Neural cell (in vitro differentiated cells): ENCODE data around the gene MRPL10. TPM values are rescaled to one million over a fixed set of nuclear protein-coding genes. Genes with fewer than 3 reads are reported as not detected.

Source experiments
- H2AFZ ChIP-seq: fragments of 200-600, 300-800 bp; sonication (generic), shearing (Covaris generic); 2 replicates; pipeline ENCODE4 v1.6.0; 2014; ENCODE audit warnings: low read depth, mild to moderate bottlenecking, antibody characterized with exemption, low read length, moderate library complexity
- H3F3A ChIP-seq: fragments of 200-600 bp; shearing (Covaris generic); 2 replicates; pipeline ENCODE4 v1.6.1; 2016; ENCODE audit warnings: mild to moderate bottlenecking, moderate library complexity, mixed read lengths, antibody characterized with exemption, low read length; ENCODE audit not compliant: insufficient read depth, poor library complexity, severe bottlenecking
- H3K27ac ChIP-seq: fragments of 200-600, 300-800 bp; sonication (generic), shearing (Covaris generic); 2 replicates; pipeline ENCODE4 v1.5.1; 2014; ENCODE audit warnings: mild to moderate bottlenecking, low read length, moderate library complexity
- H3K27me3 ChIP-seq: fragments of 300-800, 200-600 bp; sonication (generic), shearing (Covaris generic); 2 replicates; pipeline ENCODE4 v1.6.0; 2014; ENCODE audit warnings: mild to moderate bottlenecking, low read depth, low read length, moderate library complexity; ENCODE audit not compliant: insufficient read depth
- H3K36me3 ChIP-seq: fragments of 300-800, 200-600 bp; sonication (generic), shearing (Covaris generic); 2 replicates; pipeline ENCODE4 v1.5.1; 2014; ENCODE audit warnings: mild to moderate bottlenecking, antibody characterized with exemption, low read length, moderate library complexity; ENCODE audit not compliant: insufficient read depth
- H3K4me2 ChIP-seq: fragments of 300-800, 200-600 bp; sonication (generic), shearing (Covaris generic); 2 replicates; pipeline ENCODE4 v1.6.0; 2014; ENCODE audit warnings: mild to moderate bottlenecking, low read length
- H3K4me3 ChIP-seq: fragments of 300-800, 200-600 bp; sonication (generic), shearing (Covaris generic); 2 replicates; pipeline ENCODE4 v1.5.1; 2014; ENCODE audit warnings: mild to moderate bottlenecking, low read length, moderate library complexity
- H3K79me2 ChIP-seq: fragments of 200-600 bp; shearing (Covaris generic); replicated peaks from 2 replicates; pipeline ENCODE4 v1.6.0; 2014; ENCODE audit warnings: mild to moderate bottlenecking, low read length, moderate library complexity; ENCODE audit not compliant: insufficient read depth
- H3K9ac ChIP-seq: fragments of 300-800, 200-600 bp; sonication (generic), shearing (Covaris generic); 2 replicates; pipeline ENCODE4 v1.6.1; 2016; ENCODE audit warnings: mild to moderate bottlenecking, low read length, mixed read lengths
- H3K9me2 ChIP-seq: fragments of 200-600 bp; shearing (Covaris generic); 2 replicates; pipeline ENCODE4 v1.6.1; 2016; ENCODE audit warnings: mild to moderate bottlenecking, low read length, mixed read lengths; ENCODE audit not compliant: insufficient read depth
- H3K9me3 ChIP-seq: fragments of 200-600, 300-800 bp; sonication (generic), shearing (Covaris generic); 2 replicates; pipeline ENCODE4 v1.6.1; 2016; ENCODE audit warnings: mild to moderate bottlenecking, mixed run types, low read length, moderate library complexity, mixed read lengths
- H4K20me1 ChIP-seq: fragments of 200-600 bp; shearing (Covaris generic); 2 replicates; pipeline ENCODE4 v1.6.1; 2016; ENCODE audit warnings: mild to moderate bottlenecking, mixed run types; ENCODE audit not compliant: insufficient read depth
- CTCF ChIP-seq: fragments of 450-650 bp; IDR thresholded peaks from 2 replicates; pipeline ENCODE4 v1.5.1; 2014; ENCODE audit warnings: antibody characterized with exemption, mild to moderate bottlenecking, moderate library complexity; ENCODE audit not compliant: poor library complexity, severe bottlenecking
- EP300 ChIP-seq: fragments of 450-650 bp; conservative IDR thresholded peaks from 2 replicates; pipeline ENCODE4 v1.6.1; 2014; ENCODE audit warnings: antibody characterized with exemption, mild to moderate bottlenecking, moderate library complexity; ENCODE audit not compliant: poor library complexity, severe bottlenecking
- EZH2 ChIP-seq: fragments of 200-600, 300-800 bp; shearing (Covaris generic), sonication (generic); IDR thresholded peaks from 2 replicates; pipeline ENCODE4 v1.6.1; 2014; ENCODE audit warnings: antibody characterized with exemption, low read length, borderline replicate concordance, mild to moderate bottlenecking; ENCODE audit not compliant: insufficient read depth, poor library complexity, severe bottlenecking
- MXI1 ChIP-seq: fragments of 450-650 bp; conservative IDR thresholded peaks from 2 replicates; pipeline ENCODE4 v1.6.1; 2014; ENCODE audit warnings: antibody characterized with exemption, mild to moderate bottlenecking; ENCODE audit not compliant: poor library complexity, severe bottlenecking
- POLR2AphosphoS5 ChIP-seq: IDR thresholded peaks from 2 replicates; pipeline ENCODE4 v1.6.1; 2012
- RAD21 ChIP-seq: fragments of 450-650 bp; conservative IDR thresholded peaks from 2 replicates; pipeline ENCODE4 v1.6.1; 2014; ENCODE audit warnings: antibody characterized with exemption, mild to moderate bottlenecking, moderate library complexity
- SMC3 ChIP-seq: fragments of 450-650 bp; conservative IDR thresholded peaks from 2 replicates; pipeline ENCODE4 v1.6.1; 2014; ENCODE audit warnings: antibody characterized with exemption, mild to moderate bottlenecking, moderate library complexity; ENCODE audit not compliant: poor library complexity
- TAF1 ChIP-seq: IDR thresholded peaks from 2 replicates; pipeline ENCODE4 v1.6.1; 2012; ENCODE audit warnings: low read depth
- polyA plus RNA-seq: library from polyadenylated mRNA; depleted of rRNA; stranded (reverse); fragments of >200 nt; gene quantifications from 2 replicates; pipeline ENCODE4 v1.2.3, GENCODE V29; 2014
- TF ChIP-seq, protein P1 (sequence below): IDR thresholded peaks from 2 replicates; pipeline ENCODE4 v1.6.1; 2012; ENCODE audit warnings: borderline replicate concordance

MRPL10 gene
- polyA plus RNA-seq, 1 donor from 2014 or later = 34.2 TPM

GRCh38 chr17:47803201-47803600, 28.1 kb downstream of the MRPL10 start:
- TF ChIP-seq TAF1 (no peak), RAD21 (no peak), CTCF (no peak), POLR2AphosphoS5 (no peak), SMC3 (no peak), EP300 (no peak), MXI1 (no peak), EZH2 (no peak)
- TF ChIP-seq, protein P1, sequence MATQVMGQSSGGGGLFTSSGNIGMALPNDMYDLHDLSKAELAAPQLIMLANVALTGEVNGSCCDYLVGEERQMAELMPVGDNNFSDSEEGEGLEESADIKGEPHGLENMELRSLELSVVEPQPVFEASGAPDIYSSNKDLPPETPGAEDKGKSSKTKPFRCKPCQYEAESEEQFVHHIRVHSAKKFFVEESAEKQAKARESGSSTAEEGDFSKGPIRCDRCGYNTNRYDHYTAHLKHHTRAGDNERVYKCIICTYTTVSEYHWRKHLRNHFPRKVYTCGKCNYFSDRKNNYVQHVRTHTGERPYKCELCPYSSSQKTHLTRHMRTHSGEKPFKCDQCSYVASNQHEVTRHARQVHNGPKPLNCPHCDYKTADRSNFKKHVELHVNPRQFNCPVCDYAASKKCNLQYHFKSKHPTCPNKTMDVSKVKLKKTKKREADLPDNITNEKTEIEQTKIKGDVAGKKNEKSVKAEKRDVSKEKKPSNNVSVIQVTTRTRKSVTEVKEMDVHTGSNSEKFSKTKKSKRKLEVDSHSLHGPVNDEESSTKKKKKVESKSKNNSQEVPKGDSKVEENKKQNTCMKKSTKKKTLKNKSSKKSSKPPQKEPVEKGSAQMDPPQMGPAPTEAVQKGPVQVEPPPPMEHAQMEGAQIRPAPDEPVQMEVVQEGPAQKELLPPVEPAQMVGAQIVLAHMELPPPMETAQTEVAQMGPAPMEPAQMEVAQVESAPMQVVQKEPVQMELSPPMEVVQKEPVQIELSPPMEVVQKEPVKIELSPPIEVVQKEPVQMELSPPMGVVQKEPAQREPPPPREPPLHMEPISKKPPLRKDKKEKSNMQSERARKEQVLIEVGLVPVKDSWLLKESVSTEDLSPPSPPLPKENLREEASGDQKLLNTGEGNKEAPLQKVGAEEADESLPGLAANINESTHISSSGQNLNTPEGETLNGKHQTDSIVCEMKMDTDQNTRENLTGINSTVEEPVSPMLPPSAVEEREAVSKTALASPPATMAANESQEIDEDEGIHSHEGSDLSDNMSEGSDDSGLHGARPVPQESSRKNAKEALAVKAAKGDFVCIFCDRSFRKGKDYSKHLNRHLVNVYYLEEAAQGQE = no peak
- no peaks in the 10 kb centered on the region for H4K20me1 ChIP-seq
- no peak overlapping the region for H3K4me3 ChIP-seq
- no peaks in the 10 kb centered on the region for H3K9me2 ChIP-seq
- H3F3A ChIP-seq = no peaks in the 10 kb centered on the region
- H3K9me3 ChIP-seq = no peaks in the 10 kb centered on the region
- H3K36me3 ChIP-seq = no peaks in the 10 kb centered on the region
- H3K79me2 ChIP-seq = no peaks in the 10 kb centered on the region
- H3K27me3 ChIP-seq = peaks cover 8% of the 10 kb centered on the region
- no peak overlapping the region for H2AFZ ChIP-seq
- no peak overlapping the region for H3K4me2 ChIP-seq
- no peak overlapping the region for H3K27ac ChIP-seq
- no peak overlapping the region for H3K9ac ChIP-seq

DNA sequence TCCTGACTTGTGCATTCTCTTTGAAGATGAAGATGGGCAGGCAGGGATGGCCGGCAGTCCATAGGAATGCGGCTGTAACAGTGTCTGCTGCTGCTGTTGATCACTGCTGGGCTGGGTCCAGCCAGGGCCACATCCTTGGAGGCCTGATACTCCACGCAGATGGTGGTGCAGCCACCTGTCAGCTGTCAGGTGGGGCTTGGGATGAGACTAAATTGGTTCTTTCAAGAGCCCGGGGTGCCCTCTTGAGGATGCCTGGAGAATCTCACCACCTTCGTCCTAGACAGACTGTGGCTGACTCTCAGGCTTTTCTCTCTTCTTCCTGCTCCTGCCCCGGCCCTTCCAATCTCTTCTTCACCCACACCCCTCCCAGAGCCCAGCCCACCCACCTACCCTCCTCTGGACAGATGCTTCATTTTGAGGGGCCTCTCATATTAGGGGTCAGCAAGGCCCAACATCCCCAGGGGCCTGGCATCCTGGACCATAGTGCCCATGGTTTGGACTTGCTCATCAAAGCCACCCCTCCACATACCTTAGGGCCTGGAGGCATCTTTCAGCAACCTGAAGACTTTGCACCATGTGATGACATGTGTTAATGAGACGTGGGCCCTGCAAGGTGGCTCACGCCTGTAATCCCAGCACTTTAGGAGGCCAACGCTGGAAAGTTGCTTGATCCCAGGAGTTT, 28.9 kb downstream of the MRPL10 start:
- H3K9ac ChIP-seq = no peak overlapping the region
- H3F3A ChIP-seq = no peaks in the 10 kb centered on the region
- H3K36me3 ChIP-seq = no peaks in the 10 kb centered on the region
- peaks cover 15% of the 10 kb centered on the region for H3K27me3 ChIP-seq
- H3K9me2 ChIP-seq = no peaks in the 10 kb centered on the region
- H3K4me2 ChIP-seq = no peak overlapping the region
- no peaks in the 10 kb centered on the region for H4K20me1 ChIP-seq
- no peaks in the 10 kb centered on the region for H3K9me3 ChIP-seq
- H3K27ac ChIP-seq = no peak overlapping the region
- H2AFZ ChIP-seq = no peak overlapping the region
- TF ChIP-seq EZH2 = no peak
- TF ChIP-seq SMC3 = peak; percentile 73
- TF ChIP-seq, protein P1 = no peak
- TF ChIP-seq CTCF = peak; percentile 83
- TF ChIP-seq RAD21 = peak; percentile 84
- no peak for TF ChIP-seq TAF1
- no peaks in the 10 kb centered on the region for H3K79me2 ChIP-seq
- H3K4me3 ChIP-seq = no peak overlapping the region
